HCT116 (cell line): ENCODE results near the gene SEL1L2.

Source experiments
- SIN3A ChIP-seq: IDR thresholded peaks from 2 replicates; pipeline ENCODE4 v1.6.1; 2012; ENCODE audit warnings: low read depth
- TF ChIP-seq, protein P1 (sequence below): IDR thresholded peaks from 2 replicates; pipeline ENCODE4 v1.6.1; 2012

GRCh38 chr20:13839421-13840092, 150.9 kb downstream of the SEL1L2 start:
- TF ChIP-seq SIN3A: no peak
- TF ChIP-seq, protein P1, sequence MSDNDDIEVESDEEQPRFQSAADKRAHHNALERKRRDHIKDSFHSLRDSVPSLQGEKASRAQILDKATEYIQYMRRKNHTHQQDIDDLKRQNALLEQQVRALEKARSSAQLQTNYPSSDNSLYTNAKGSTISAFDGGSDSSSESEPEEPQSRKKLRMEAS: no peak
